Stimulated activated naive CD8-positive, alpha-beta T cell treated with anti-CD3 and anti-CD28 coated beads, Interleukin-15, Interleukin-2, amounts not matched to agents 100 U/mL and 50 U/mL, for 24 hours (primary cell): ENCODE results near the gene FLT3LG.
A peak's percentile ranks its signal among the peaks of the same experiment; 100 is the strongest.
"Not testable (repeated sequence)": the region's sequence is repeated elsewhere in the genome, so short reads cannot be mapped to it uniquely, and the experiment has no call there.

Source experiments
- ATAC-seq: fragments of 150-1000 bp; cut with Tn5 transposase; one replicate; pipeline ENCODE4 v1.10.0; 2021
- DNase-seq: peaks from one replicate; pipeline ENCODE4 v3.0.0; 2021

FLT3LG gene

GRCh38 chr19:49441210-49441959 lies 32.6 kb upstream of the FLT3LG start, which contains the start of gene SLC17A7:
TSS of gene SLC17A7 (minus strand) at chr19:49441527. CDS start at chr19:49441379, 148 bp downstream.
- ATAC-seq (no peak), DNase-seq (peak; percentile 62)

- DNase-seq (no peak), ATAC-seq (no peak)
These were observed 32.1 kb upstream of the FLT3LG start for GRCh38 chr19:49441960-49442350.

- DNase-seq = no peak
These were observed 31.7 kb upstream of the FLT3LG start for GRCh38 chr19:49442354-49442753.

GRCh38 chr19:49442771-49443365 lies 31.1 kb upstream of the FLT3LG start:
- DNase-seq = peak; percentile 82
- ATAC-seq = peak; percentile 24

More at GRCh38 chr19:49442354-49442753, 31.7 kb upstream of the FLT3LG start:
- ATAC-seq = no peak

GRCh38 chr19:49443366-49444099 lies 30.5 kb upstream of the FLT3LG start:
- DNase-seq (peak; percentile 95), ATAC-seq (peak; percentile 90)

- ATAC-seq, DNase-seq: not testable (repeated sequence)
These were observed 29.8 kb upstream of the FLT3LG start for GRCh38 chr19:49444100-49444700.

- no peak for ATAC-seq
These were observed 28.0 kb upstream of the FLT3LG start for GRCh38 chr19:49445997-49446396.

GRCh38 chr19:49447485-49448431 lies 26.3 kb upstream of the FLT3LG start:
- peak; percentile 67 for DNase-seq
- ATAC-seq = no peak

More at GRCh38 chr19:49445997-49446396, 28.0 kb upstream of the FLT3LG start:
- no peak for DNase-seq

- DNase-seq (no peak), ATAC-seq (no peak)
These were observed 25.6 kb upstream of the FLT3LG start for GRCh38 chr19:49448432-49448786.

- no peak for DNase-seq
- no peak for ATAC-seq
These were observed 23.6 kb upstream of the FLT3LG start for GRCh38 chr19:49450405-49450804.

- ATAC-seq (peak; percentile 76), DNase-seq (peak; percentile 93)
These were observed 22.4 kb upstream of the FLT3LG start, which contains the start of gene PIH1D1 for GRCh38 chr19:49451430-49452181. TSS of gene PIH1D1 (minus strand) at chr19:49451814. CDS start at chr19:49451574, 240 bp downstream.

- peak; percentile 94 for ATAC-seq
These were observed 20.8 kb upstream of the FLT3LG start, which contains the start of gene ALDH16A1 for GRCh38 chr19:49453013-49453756. TSS of gene ALDH16A1 (plus strand) at chr19:49453225. CDS start at chr19:49453332, 107 bp downstream.

GRCh38 chr19:49453757-49454240 lies 20.2 kb upstream of the FLT3LG start:
- ATAC-seq = no peak
- no peak for DNase-seq

More at GRCh38 chr19:49453013-49453756, 20.8 kb upstream of the FLT3LG start, which contains the start of gene ALDH16A1:
- peak; percentile 98 for DNase-seq

GRCh38 chr19:49455773-49456172 lies 18.2 kb upstream of the FLT3LG start:
- DNase-seq (no peak), ATAC-seq (no peak)

GRCh38 chr19:49456326-49456725 lies 17.7 kb upstream of the FLT3LG start:
- no peak for ATAC-seq
- no peak for DNase-seq

- DNase-seq (no peak), ATAC-seq (no peak)
These were observed 15.5 kb upstream of the FLT3LG start for GRCh38 chr19:49458567-49458903.

- no peak for ATAC-seq
- no peak for DNase-seq
These were observed 14.6 kb upstream of the FLT3LG start for GRCh38 chr19:49459388-49459787.

GRCh38 chr19:49461130-49461529 lies 12.9 kb upstream of the FLT3LG start:
- DNase-seq, ATAC-seq: not testable (repeated sequence)

- DNase-seq (no peak), ATAC-seq (no peak)
These were observed 12.4 kb upstream of the FLT3LG start for GRCh38 chr19:49461656-49462055.
